ENCODE results near the gene LRFN2. TPM values are rescaled to one million over a fixed set of nuclear protein-coding genes. Genes with fewer than 3 reads are reported as not detected.

LRFN2 gene
- total and polyA plus RNA-seq, 5 donors from 2014 or later, result not detected

DNA sequence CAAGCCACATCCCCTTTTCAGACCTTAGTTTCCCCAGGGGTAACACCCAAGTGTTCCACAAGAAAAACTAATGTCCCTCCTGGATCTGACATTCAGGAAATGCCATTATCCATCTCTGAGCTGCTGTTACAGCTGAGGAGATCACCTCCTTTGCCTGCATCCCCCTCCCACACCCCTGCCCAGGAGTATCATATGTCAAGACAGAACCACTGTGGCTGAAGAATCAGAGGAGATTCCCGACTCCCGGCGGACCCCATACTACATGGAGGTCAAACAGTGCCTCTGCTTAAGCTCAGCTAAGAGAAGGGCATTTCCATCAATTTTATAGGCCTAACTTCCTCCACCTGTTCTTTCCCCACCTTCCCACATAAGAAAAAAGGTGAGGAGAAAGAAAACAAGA lies 36.8 kb upstream of the LRFN2 start:
- Mint-ChIP-seq H3K36me3 (no peaks in the 10 kb centered on the region), H3K27ac (no peak overlapping the region), H3K9me3 (peaks cover 0 to 12% (median 2%) of the 10 kb centered on the region in 7 donors), H3K27me3 (peaks cover 4% of the 10 kb centered on the region), H3K4me1 (no peaks in the 10 kb centered on the region), H3K4me3 (no peak overlapping the region)
- no peak for ATAC-seq (ENCODE audit: low read depth in 2 of 2)
- DNase-seq, result no peak
- H3K27me3 ChIP-seq (ENCODE audit: control insufficient read depth, insufficient read depth, low read length), result no peaks in the 10 kb centered on the region
- no peaks in the 10 kb centered on the region for H3K4me1 ChIP-seq (ENCODE audit: control insufficient read depth, insufficient read depth, low read length, poor library complexity, severe bottlenecking)
- no peak overlapping the region for H3K4me3 ChIP-seq (ENCODE audit: low read depth, low read length)
- H3K27ac ChIP-seq (ENCODE audit: insufficient read depth, low read length, poor library complexity, severe bottlenecking), result no peak overlapping the region
- no peaks in the 10 kb centered on the region for H3K36me3 ChIP-seq (ENCODE audit: control insufficient read depth, insufficient read depth, low read length)
- no peaks in the 10 kb centered on the region for H3K9me3 ChIP-seq (ENCODE audit: control insufficient read depth in 2 of 2, low read length in 2 of 2)

DNA sequence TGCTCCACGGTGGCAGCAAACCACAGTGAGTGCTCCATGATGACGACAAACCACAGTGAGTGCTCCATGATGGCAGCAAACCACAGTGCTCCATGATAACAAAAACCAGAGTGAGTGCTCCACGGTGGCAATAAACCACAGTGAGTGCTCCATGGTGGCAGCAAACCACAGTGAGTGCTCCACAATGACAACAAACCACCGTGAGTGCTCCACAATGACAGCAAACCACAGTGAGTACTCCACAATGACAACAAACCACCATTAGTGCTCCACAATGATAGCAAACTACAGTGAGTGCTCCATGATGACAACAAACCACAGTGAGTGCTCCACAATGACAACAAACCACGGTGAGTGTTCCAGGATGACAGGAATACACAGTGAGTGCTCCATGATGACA lies 36.0 kb upstream of the LRFN2 start:
- ATAC-seq (ENCODE audit: low read depth in 2 of 2), result no peak
- no peaks in the 10 kb centered on the region for H3K9me3 ChIP-seq (ENCODE audit: control insufficient read depth in 2 of 2, low read length in 2 of 2)
- no peak for DNase-seq
- H3K9me3 Mint-ChIP-seq, result peaks cover 0 to 12% (median 2%) of the 10 kb centered on the region in 7 donors
- no peaks in the 10 kb centered on the region for H3K36me3 ChIP-seq (ENCODE audit: control insufficient read depth, insufficient read depth, low read length)
- no peaks in the 10 kb centered on the region for H3K4me1 ChIP-seq (ENCODE audit: control insufficient read depth, insufficient read depth, low read length, poor library complexity, severe bottlenecking)
- H3K4me1 Mint-ChIP-seq, result no peaks in the 10 kb centered on the region
- no peak overlapping the region for H3K4me3 ChIP-seq (ENCODE audit: low read depth, low read length)
- no peaks in the 10 kb centered on the region for H3K36me3 Mint-ChIP-seq
- no peak overlapping the region for H3K27ac Mint-ChIP-seq
- peaks cover 2% of the 10 kb centered on the region for H3K27me3 ChIP-seq (ENCODE audit: control insufficient read depth, insufficient read depth, low read length)
- no peak overlapping the region for H3K27ac ChIP-seq (ENCODE audit: insufficient read depth, low read length, poor library complexity, severe bottlenecking)
- peaks cover 8% of the 10 kb centered on the region for H3K27me3 Mint-ChIP-seq
- H3K4me3 Mint-ChIP-seq, result no peak overlapping the region

DNA sequence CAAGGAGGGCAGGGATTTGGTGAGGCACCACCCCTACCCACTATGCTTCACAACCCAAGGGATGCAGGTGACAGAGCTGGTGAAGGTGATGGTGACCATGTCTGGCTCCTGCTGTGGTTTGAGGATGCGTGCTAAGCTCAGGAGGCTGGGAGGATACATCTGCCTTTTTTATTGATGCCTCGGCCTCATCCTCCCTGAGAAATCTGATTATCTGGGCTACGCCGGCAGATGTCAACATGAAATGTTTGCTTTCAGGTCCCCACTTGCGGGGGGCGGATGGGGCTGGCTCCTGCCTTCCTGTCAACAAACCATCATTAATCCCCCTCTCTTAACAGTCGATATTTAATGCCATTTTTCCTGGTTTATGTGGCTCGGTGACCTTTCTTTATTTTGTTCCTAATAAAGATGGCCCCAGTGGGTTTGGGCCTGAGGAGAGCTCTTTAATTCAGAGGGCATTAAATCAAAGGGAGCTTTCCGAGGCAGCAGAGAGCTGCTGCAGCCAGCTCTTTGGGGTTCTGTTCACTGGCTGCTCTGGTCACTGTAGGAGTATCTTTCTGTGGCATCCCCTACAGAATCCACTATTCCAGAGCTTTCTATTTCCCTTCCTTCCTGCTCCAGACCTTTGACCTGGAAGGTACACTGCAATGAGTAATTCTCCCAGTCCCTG lies 33.5 kb upstream of the LRFN2 start:
- H3K4me3 Mint-ChIP-seq, result no peak overlapping the region
- no peaks in the 10 kb centered on the region for H3K36me3 Mint-ChIP-seq
- no peak overlapping the region for H3K4me3 ChIP-seq (ENCODE audit: low read depth, low read length)
- H3K4me1 ChIP-seq (ENCODE audit: control insufficient read depth, insufficient read depth, low read length, poor library complexity, severe bottlenecking), result no peaks in the 10 kb centered on the region
- no peak for ATAC-seq (ENCODE audit: low read depth in 2 of 2)
- no peak for DNase-seq
- no peaks in the 10 kb centered on the region for H3K9me3 ChIP-seq (ENCODE audit: control insufficient read depth in 2 of 2, low read length in 2 of 2)
- H3K27ac ChIP-seq (ENCODE audit: insufficient read depth, low read length, poor library complexity, severe bottlenecking), result no peak overlapping the region
- no peaks in the 10 kb centered on the region for H3K4me1 Mint-ChIP-seq
- no peaks in the 10 kb centered on the region for H3K36me3 ChIP-seq (ENCODE audit: control insufficient read depth, insufficient read depth, low read length)
- no peak overlapping the region for H3K27ac Mint-ChIP-seq
- H3K9me3 Mint-ChIP-seq, result peaks cover 0 to 5% (median 2%) of the 10 kb centered on the region in 7 donors
- H3K27me3 ChIP-seq (ENCODE audit: control insufficient read depth, insufficient read depth, low read length), result peaks cover 4% of the 10 kb centered on the region
- peaks cover 8% of the 10 kb centered on the region for H3K27me3 Mint-ChIP-seq

DNA sequence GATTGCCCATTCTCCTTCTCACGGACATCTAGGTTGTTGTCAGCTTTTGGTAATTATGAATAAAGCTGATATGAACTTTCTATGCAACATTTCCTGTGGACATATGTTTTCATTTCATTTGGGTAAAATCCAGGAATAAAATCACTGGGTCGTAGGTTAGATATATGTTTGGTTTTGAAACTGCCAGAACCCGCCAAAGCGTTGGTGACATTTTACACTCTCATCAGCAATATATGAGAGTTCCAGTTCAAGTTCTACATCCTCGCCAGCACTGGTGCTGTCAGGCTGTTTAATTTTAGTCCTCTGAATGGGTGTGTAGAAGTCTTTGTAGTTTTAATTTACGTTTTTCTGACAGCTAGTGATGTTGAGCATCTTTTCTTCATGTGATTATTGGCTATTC lies 27.5 kb upstream of the LRFN2 start:
- DNase-seq (no peak), ATAC-seq (ENCODE audit: low read depth in 2 of 2) (no peak)
- H3K9me3 ChIP-seq (ENCODE audit: control insufficient read depth in 2 of 2, low read length in 2 of 2), result no peaks in the 10 kb centered on the region
- Mint-ChIP-seq H3K9me3 (peaks cover 0 to 2% (median 0%) of the 10 kb centered on the region in 7 donors), H3K36me3 (no peaks in the 10 kb centered on the region), H3K27ac (no peak overlapping the region), H3K4me1 (no peaks in the 10 kb centered on the region), H3K27me3 (peaks cover 4% of the 10 kb centered on the region), H3K4me3 (no peak overlapping the region)
- no peak overlapping the region for H3K27ac ChIP-seq (ENCODE audit: insufficient read depth, low read length, poor library complexity, severe bottlenecking)
- H3K4me3 ChIP-seq (ENCODE audit: low read depth, low read length), result no peak overlapping the region
- H3K27me3 ChIP-seq (ENCODE audit: control insufficient read depth, insufficient read depth, low read length), result peaks cover 4% of the 10 kb centered on the region
- no peaks in the 10 kb centered on the region for H3K36me3 ChIP-seq (ENCODE audit: control insufficient read depth, insufficient read depth, low read length)
- no peaks in the 10 kb centered on the region for H3K4me1 ChIP-seq (ENCODE audit: control insufficient read depth, insufficient read depth, low read length, poor library complexity, severe bottlenecking)

DNA sequence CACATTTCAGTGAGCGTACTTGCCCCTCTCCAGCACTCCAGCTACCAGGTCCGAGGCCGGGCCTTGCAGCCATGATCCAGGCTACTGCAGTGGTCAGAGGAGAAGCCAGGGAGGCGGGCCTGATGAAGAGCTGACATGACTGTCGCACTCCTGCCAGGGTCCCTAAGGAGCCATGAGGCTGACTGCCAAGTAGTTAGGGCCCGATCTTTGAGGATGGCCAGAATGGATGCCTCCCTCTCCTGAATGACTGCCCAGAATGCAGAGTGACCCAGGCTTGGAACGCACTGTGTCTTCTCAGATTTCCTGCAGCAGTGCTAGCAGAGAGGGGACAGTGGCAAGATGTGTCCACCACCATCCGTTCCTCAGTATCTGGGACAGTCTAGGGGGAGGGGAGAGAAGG lies 24.7 kb upstream of the LRFN2 start:
- Histone ChIP-seq H3K36me3 (ENCODE audit: control insufficient read depth, insufficient read depth, low read length) (no peaks in the 10 kb centered on the region), H3K4me1 (ENCODE audit: control insufficient read depth, insufficient read depth, low read length, poor library complexity, severe bottlenecking) (no peaks in the 10 kb centered on the region), H3K27ac (ENCODE audit: insufficient read depth, low read length, poor library complexity, severe bottlenecking) (no peak overlapping the region), H3K9me3 (ENCODE audit: control insufficient read depth in 2 of 2, low read length in 2 of 2) (no peaks in the 10 kb centered on the region), H3K27me3 (ENCODE audit: control insufficient read depth, insufficient read depth, low read length) (peaks cover 6% of the 10 kb centered on the region), H3K4me3 (ENCODE audit: low read depth, low read length) (no peak overlapping the region)
- H3K4me3 Mint-ChIP-seq, result no peak overlapping the region
- H3K9me3 Mint-ChIP-seq, result peaks cover 0 to 2% (median 0%) of the 10 kb centered on the region in 7 donors
- no peak overlapping the region for H3K27ac Mint-ChIP-seq
- DNase-seq, result no peak
- H3K4me1 Mint-ChIP-seq, result no peaks in the 10 kb centered on the region
- no peak for ATAC-seq (ENCODE audit: low read depth in 2 of 2)
- no peaks in the 10 kb centered on the region for H3K36me3 Mint-ChIP-seq
- H3K27me3 Mint-ChIP-seq, result peaks cover 4% of the 10 kb centered on the region

DNA sequence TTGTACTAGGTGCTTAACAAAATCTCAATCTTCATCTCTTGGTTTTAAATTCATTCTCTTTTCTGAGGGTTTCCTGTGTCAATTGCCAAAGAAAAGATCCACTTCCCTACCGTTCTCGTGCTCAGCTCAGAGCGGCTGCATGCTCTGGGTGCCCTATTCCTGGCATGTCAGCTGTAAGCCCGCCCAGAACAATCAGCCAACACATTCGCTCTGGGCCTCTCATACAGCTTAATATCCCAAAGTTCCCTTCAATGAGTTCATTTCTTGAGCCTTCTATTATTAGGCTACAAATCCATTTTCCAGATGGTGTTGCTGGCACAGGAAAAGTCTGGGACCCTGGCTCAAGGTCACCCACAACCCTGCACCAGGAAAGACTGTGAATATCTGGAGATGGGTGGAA lies 24.3 kb upstream of the LRFN2 start:
- Histone ChIP-seq H3K27me3 (ENCODE audit: control insufficient read depth, insufficient read depth, low read length) (peaks cover 5% of the 10 kb centered on the region), H3K4me1 (ENCODE audit: control insufficient read depth, insufficient read depth, low read length, poor library complexity, severe bottlenecking) (no peaks in the 10 kb centered on the region), H3K27ac (ENCODE audit: insufficient read depth, low read length, poor library complexity, severe bottlenecking) (no peak overlapping the region), H3K36me3 (ENCODE audit: control insufficient read depth, insufficient read depth, low read length) (no peaks in the 10 kb centered on the region), H3K9me3 (ENCODE audit: control insufficient read depth in 2 of 2, low read length in 2 of 2) (no peaks in the 10 kb centered on the region), H3K4me3 (ENCODE audit: low read depth, low read length) (no peak overlapping the region)
- H3K4me3 Mint-ChIP-seq, result no peak overlapping the region
- DNase-seq, result no peak
- peaks cover 7% of the 10 kb centered on the region for H3K27me3 Mint-ChIP-seq
- no peak overlapping the region for H3K27ac Mint-ChIP-seq
- H3K9me3 Mint-ChIP-seq, result peaks cover 0 to 2% (median 0%) of the 10 kb centered on the region in 7 donors
- H3K4me1 Mint-ChIP-seq, result no peaks in the 10 kb centered on the region
- no peaks in the 10 kb centered on the region for H3K36me3 Mint-ChIP-seq
- ATAC-seq (ENCODE audit: low read depth in 2 of 2), result no peak

DNA sequence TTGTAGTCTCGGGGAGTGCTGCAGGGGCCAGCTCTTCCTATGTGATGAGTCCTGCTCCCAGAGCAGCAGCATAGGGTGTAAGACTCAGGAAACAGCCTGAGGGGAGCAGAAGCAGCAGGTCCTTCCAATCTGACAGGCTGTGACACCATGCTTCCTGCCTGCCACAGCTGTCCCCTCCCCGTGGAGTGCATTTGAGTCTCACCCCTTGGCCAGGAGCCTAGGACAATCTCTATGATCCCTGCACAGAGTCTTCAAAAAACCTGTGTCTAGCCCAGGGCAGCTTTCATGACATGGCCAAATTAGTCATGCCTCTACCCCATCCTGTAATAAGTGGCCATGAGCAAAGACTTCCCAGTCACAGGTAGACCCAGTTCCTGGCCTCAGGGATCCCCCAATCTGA lies 23.1 kb upstream of the LRFN2 start:
- H3K4me1 ChIP-seq (ENCODE audit: control insufficient read depth, insufficient read depth, low read length, poor library complexity, severe bottlenecking), result no peaks in the 10 kb centered on the region
- H3K9me3 ChIP-seq (ENCODE audit: control insufficient read depth in 2 of 2, low read length in 2 of 2), result no peaks in the 10 kb centered on the region
- DNase-seq (no peak), ATAC-seq (ENCODE audit: low read depth in 2 of 2) (no peak)
- H3K27me3 Mint-ChIP-seq, result peaks cover 14% of the 10 kb centered on the region
- H3K9me3 Mint-ChIP-seq, result peaks cover 0 to 2% (median 0%) of the 10 kb centered on the region in 7 donors
- H3K36me3 ChIP-seq (ENCODE audit: control insufficient read depth, insufficient read depth, low read length), result no peaks in the 10 kb centered on the region
- H3K4me1 Mint-ChIP-seq, result no peaks in the 10 kb centered on the region
- no peak overlapping the region for H3K27ac Mint-ChIP-seq
- H3K4me3 Mint-ChIP-seq, result no peak overlapping the region
- peaks cover 4% of the 10 kb centered on the region for H3K27me3 ChIP-seq (ENCODE audit: control insufficient read depth, insufficient read depth, low read length)
- no peak overlapping the region for H3K4me3 ChIP-seq (ENCODE audit: low read depth, low read length)
- H3K36me3 Mint-ChIP-seq, result no peaks in the 10 kb centered on the region
- no peak overlapping the region for H3K27ac ChIP-seq (ENCODE audit: insufficient read depth, low read length, poor library complexity, severe bottlenecking)

DNA sequence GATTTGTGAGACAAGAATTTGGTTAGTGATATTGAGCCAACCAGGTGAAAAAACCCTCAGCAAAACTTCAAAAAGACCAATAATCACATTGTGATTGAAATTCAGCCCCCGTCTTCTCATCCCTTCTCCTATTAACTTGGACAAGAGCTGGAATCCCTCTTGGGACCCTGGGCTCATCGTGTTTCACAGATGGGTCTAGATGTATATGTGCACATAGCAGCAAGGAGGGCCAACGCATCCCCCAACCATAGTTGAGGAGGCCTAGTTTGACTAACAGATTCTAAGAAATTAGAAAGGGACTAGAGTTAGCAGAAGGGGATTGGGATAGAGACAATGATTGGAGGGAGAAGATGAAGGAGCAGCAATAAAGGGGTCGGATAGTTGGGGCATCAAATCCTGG lies 19.8 kb upstream of the LRFN2 start:
- Mint-ChIP-seq H3K4me1 (no peaks in the 10 kb centered on the region), H3K27me3 (peaks cover 21% of the 10 kb centered on the region), H3K27ac (no peak overlapping the region), H3K36me3 (no peaks in the 10 kb centered on the region), H3K4me3 (no peak overlapping the region), H3K9me3 (peaks cover 0 to 5% (median 0%) of the 10 kb centered on the region in 7 donors)
- Histone ChIP-seq H3K4me1 (ENCODE audit: control insufficient read depth, insufficient read depth, low read length, poor library complexity, severe bottlenecking) (no peaks in the 10 kb centered on the region), H3K27ac (ENCODE audit: insufficient read depth, low read length, poor library complexity, severe bottlenecking) (no peak overlapping the region), H3K27me3 (ENCODE audit: control insufficient read depth, insufficient read depth, low read length) (peaks cover 7% of the 10 kb centered on the region), H3K36me3 (ENCODE audit: control insufficient read depth, insufficient read depth, low read length) (no peaks in the 10 kb centered on the region), H3K9me3 (ENCODE audit: control insufficient read depth in 2 of 2, low read length in 2 of 2) (no peaks in the 10 kb centered on the region), H3K4me3 (ENCODE audit: low read depth, low read length) (no peak overlapping the region)
- DNase-seq, result no peak
- ATAC-seq (ENCODE audit: low read depth in 2 of 2), result no peak
